Activated naive CD8-positive, alpha-beta T cell treated with anti-CD3 and anti-CD28 coated beads, Interleukin-2, amount 50 U/mL, for 24 hours (primary cell): ENCODE results near the gene MESP1.
"Not testable (repeated sequence)": the region's sequence is repeated elsewhere in the genome, so short reads cannot be mapped to it uniquely, and the experiment has no call there.

Experiments
- ATAC-seq: fragments of 150-1000 bp; cut with Tn5 transposase; one replicate; pipeline ENCODE4 v1.10.0; 2021
- DNase-seq: peaks from one replicate; pipeline ENCODE4 v3.0.0; 2021
- H3K27ac Mint-ChIP-seq: one replicate; pipeline ENCODE4 v1.8.0; 2021; ENCODE audit warnings: mild to moderate bottlenecking, mixed read lengths
- H3K27me3 Mint-ChIP-seq: one replicate; pipeline ENCODE4 v1.8.0; 2021; ENCODE audit warnings: mixed read lengths
- H3K36me3 Mint-ChIP-seq: one replicate; pipeline ENCODE4 v1.8.0; 2021; ENCODE audit warnings: low read depth, mixed read lengths
- H3K4me1 Mint-ChIP-seq: one replicate; pipeline ENCODE4 v1.8.0; 2021; ENCODE audit warnings: mixed read lengths
- H3K4me3 Mint-ChIP-seq: one replicate; pipeline ENCODE4 v1.8.0; 2021; ENCODE audit warnings: mild to moderate bottlenecking, moderate library complexity, mixed read lengths
- H3K9me3 Mint-ChIP-seq: one replicate; pipeline ENCODE4 v1.8.0; 2021; ENCODE audit warnings: mixed read lengths

MESP1 gene

GRCh38 chr15:89784686-89784960, 33.6 kb upstream of the MESP1 start:
- DNase-seq = no peak
- Mint-ChIP-seq H3K27me3 (peaks cover 7% of the 10 kb centered on the region), H3K4me1 (peaks cover 12% of the 10 kb centered on the region), H3K4me3 (no peak overlapping the region), H3K36me3 (no peaks in the 10 kb centered on the region), H3K27ac (no peak overlapping the region), H3K9me3 (peaks cover 9% of the 10 kb centered on the region)
- no peak for ATAC-seq

- no peak overlapping the region for H3K27ac Mint-ChIP-seq
- no peak overlapping the region for H3K4me3 Mint-ChIP-seq
- H3K9me3 Mint-ChIP-seq = peaks cover 9% of the 10 kb centered on the region
- no peak for DNase-seq
- no peaks in the 10 kb centered on the region for H3K36me3 Mint-ChIP-seq
- no peak for ATAC-seq
- peaks cover 12% of the 10 kb centered on the region for H3K4me1 Mint-ChIP-seq
- H3K27me3 Mint-ChIP-seq = peaks cover 10% of the 10 kb centered on the region
Observed at GRCh38 chr15:89783861-89784685, 33.0 kb upstream of the MESP1 start.

- Mint-ChIP-seq H3K9me3 (peaks cover 8% of the 10 kb centered on the region), H3K27ac (no peak overlapping the region), H3K4me3 (no peak overlapping the region), H3K36me3 (no peaks in the 10 kb centered on the region), H3K4me1 (peaks cover 12% of the 10 kb centered on the region), H3K27me3 (peaks cover 16% of the 10 kb centered on the region)
- DNase-seq (no peak), ATAC-seq (no peak)
Observed at GRCh38 chr15:89783111-89783860, 32.2 kb upstream of the MESP1 start.

- Mint-ChIP-seq H3K27me3 (peaks cover 21% of the 10 kb centered on the region), H3K4me1 (peaks cover 12% of the 10 kb centered on the region)
- H3K36me3 Mint-ChIP-seq, H3K9me3 Mint-ChIP-seq, DNase-seq, H3K27ac Mint-ChIP-seq, H3K4me3 Mint-ChIP-seq, ATAC-seq: not testable (repeated sequence)
Observed at GRCh38 chr15:89782619-89782950, 31.5 kb upstream of the MESP1 start.

- no peak overlapping the region for H3K4me3 Mint-ChIP-seq
- DNase-seq = no peak
- no peak for ATAC-seq
- no peaks in the 10 kb centered on the region for H3K36me3 Mint-ChIP-seq
- H3K27me3 Mint-ChIP-seq = peaks cover 26% of the 10 kb centered on the region
- H3K9me3 Mint-ChIP-seq = no peaks in the 10 kb centered on the region
- H3K27ac Mint-ChIP-seq = no peak overlapping the region
- H3K4me1 Mint-ChIP-seq = peaks cover 12% of the 10 kb centered on the region
Observed at GRCh38 chr15:89781891-89782618, 31.0 kb upstream of the MESP1 start.

GRCh38 chr15:89781055-89781454, 30.0 kb upstream of the MESP1 start:
- H3K9me3 Mint-ChIP-seq = no peaks in the 10 kb centered on the region
- no peak overlapping the region for H3K27ac Mint-ChIP-seq
- peaks cover 29% of the 10 kb centered on the region for H3K27me3 Mint-ChIP-seq
- no peaks in the 10 kb centered on the region for H3K36me3 Mint-ChIP-seq
- peaks cover 12% of the 10 kb centered on the region for H3K4me1 Mint-ChIP-seq
- H3K4me3 Mint-ChIP-seq = no peak overlapping the region
- DNase-seq (peak; percentile 26), ATAC-seq (peak; percentile 55)

- no peak overlapping the region for H3K27ac Mint-ChIP-seq
- no peaks in the 10 kb centered on the region for H3K9me3 Mint-ChIP-seq
- H3K4me1 Mint-ChIP-seq = peaks cover 12% of the 10 kb centered on the region
- ATAC-seq (no peak), DNase-seq (no peak)
- H3K27me3 Mint-ChIP-seq = peaks cover 29% of the 10 kb centered on the region
- H3K4me3 Mint-ChIP-seq = no peak overlapping the region
- no peaks in the 10 kb centered on the region for H3K36me3 Mint-ChIP-seq
Observed at GRCh38 chr15:89780601-89781000, 29.6 kb upstream of the MESP1 start.

- no peak for ATAC-seq
- no peak overlapping the region for H3K4me3 Mint-ChIP-seq
- no peaks in the 10 kb centered on the region for H3K9me3 Mint-ChIP-seq
- H3K36me3 Mint-ChIP-seq = no peaks in the 10 kb centered on the region
- H3K27ac Mint-ChIP-seq = no peak overlapping the region
- peaks cover 29% of the 10 kb centered on the region for H3K27me3 Mint-ChIP-seq
- no peak for DNase-seq
- peaks cover 12% of the 10 kb centered on the region for H3K4me1 Mint-ChIP-seq
Observed at GRCh38 chr15:89778861-89779260, 27.8 kb upstream of the MESP1 start.

GRCh38 chr15:89777782-89778380, 26.8 kb upstream of the MESP1 start:
- peaks cover 29% of the 10 kb centered on the region for H3K27me3 Mint-ChIP-seq
- H3K9me3 Mint-ChIP-seq = no peaks in the 10 kb centered on the region
- no peak overlapping the region for H3K4me3 Mint-ChIP-seq
- no peaks in the 10 kb centered on the region for H3K36me3 Mint-ChIP-seq
- no peak for DNase-seq
- H3K27ac Mint-ChIP-seq = no peak overlapping the region
- ATAC-seq = no peak
- H3K4me1 Mint-ChIP-seq = peaks cover 12% of the 10 kb centered on the region

- H3K27ac Mint-ChIP-seq = no peak overlapping the region
- peak overlapping the region; percentile 8 for H3K4me3 Mint-ChIP-seq
Observed at GRCh38 chr15:89777073-89777751, 26.2 kb upstream of the MESP1 start.

GRCh38 chr15:89776274-89777072, 25.4 kb upstream of the MESP1 start, which contains the start of gene MESP2:
Gene MESP2 (plus strand): TSS chr15:89776332. CDS start chr15:89776358, 26 bp downstream.
- DNase-seq (peak; percentile 64), ATAC-seq (peak; percentile 48)
- peak within 1 kb of the TSS; percentile 61 for H3K4me3 Mint-ChIP-seq
- H3K36me3 Mint-ChIP-seq = no peaks in the 10 kb centered on the region
- peaks cover 29% of the 10 kb centered on the region for H3K27me3 Mint-ChIP-seq
- peaks cover 7% of the 10 kb centered on the region for H3K4me1 Mint-ChIP-seq
- no peak within 1 kb of the TSS for H3K27ac Mint-ChIP-seq
- no peaks in the 10 kb centered on the region for H3K9me3 Mint-ChIP-seq

More at GRCh38 chr15:89777073-89777751, 26.2 kb upstream of the MESP1 start:
- ATAC-seq (no peak), DNase-seq (no peak)
- Mint-ChIP-seq H3K9me3 (no peaks in the 10 kb centered on the region), H3K36me3 (no peaks in the 10 kb centered on the region), H3K4me1 (peaks cover 9% of the 10 kb centered on the region), H3K27me3 (peaks cover 29% of the 10 kb centered on the region)

GRCh38 chr15:89775815-89776214, 24.8 kb upstream of the MESP1 start:
- Mint-ChIP-seq H3K4me3 (no peak overlapping the region), H3K36me3 (no peaks in the 10 kb centered on the region), H3K9me3 (no peaks in the 10 kb centered on the region), H3K27me3 (peaks cover 27% of the 10 kb centered on the region), H3K4me1 (peaks cover 3% of the 10 kb centered on the region), H3K27ac (no peak overlapping the region)
- ATAC-seq (no peak), DNase-seq (no peak)

GRCh38 chr15:89774492-89774891, 23.4 kb upstream of the MESP1 start:
- peaks cover 21% of the 10 kb centered on the region for H3K27me3 Mint-ChIP-seq
- no peak overlapping the region for H3K27ac Mint-ChIP-seq
- H3K9me3 Mint-ChIP-seq = no peaks in the 10 kb centered on the region
- H3K4me1 Mint-ChIP-seq = no peaks in the 10 kb centered on the region
- H3K4me3 Mint-ChIP-seq = no peak overlapping the region
- H3K36me3 Mint-ChIP-seq = no peaks in the 10 kb centered on the region
- ATAC-seq = no peak
- DNase-seq = no peak
